Measurements from ENCODE around the gene KCNB1. TPM values are rescaled to one million over a fixed set of nuclear protein-coding genes. Genes with fewer than 3 reads are reported as not detected.

The KCNB1 gene
- total RNA-seq, 1 experiment from 2014 or later = 0.04 TPM

DNA sequence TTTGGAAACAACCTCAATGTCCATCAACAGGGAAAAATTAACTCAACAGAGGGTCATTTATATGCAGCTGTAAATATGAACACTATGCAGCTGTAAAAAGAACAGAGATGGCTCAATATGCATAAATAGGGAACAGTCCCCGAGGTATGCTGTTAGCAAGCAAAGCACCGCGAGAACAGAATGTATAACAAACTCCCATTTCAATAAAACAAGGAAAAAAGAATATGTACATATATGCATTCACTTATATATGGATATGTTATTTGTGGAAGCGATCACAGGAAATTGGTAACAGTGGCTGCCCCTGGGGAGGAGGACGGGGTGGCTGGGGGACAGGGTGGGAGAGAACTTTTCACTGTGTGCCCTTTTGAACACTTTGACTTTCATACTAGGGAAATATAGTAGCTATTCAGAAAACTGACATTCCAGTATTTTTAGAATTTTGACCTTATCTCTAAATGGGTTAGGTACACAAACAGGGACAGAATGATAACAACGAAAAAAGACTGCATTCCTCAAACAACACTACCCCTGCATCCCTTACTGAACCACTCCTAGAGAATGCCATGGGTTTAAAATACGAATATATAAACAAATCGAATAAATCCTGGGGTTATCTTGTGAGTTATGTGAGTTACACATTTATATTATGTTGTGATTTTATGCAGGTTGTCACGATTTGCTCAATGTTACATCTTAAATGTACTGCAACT, 64.5 kb downstream of the KCNB1 start:
- CTCF ChIA-PET = no interaction called here
- H3K9me3 ChIP-seq (ENCODE audit: insufficient read depth, low read depth) = no peaks in the 10 kb centered on the region
- no peak overlapping the region for H3K4me2 ChIP-seq
- no peaks in the 10 kb centered on the region for H3K9me2 ChIP-seq (ENCODE audit: insufficient read depth)
- DNase-seq = no peak
- no TSS peak for BruUV-seq (replicated peaks)
- intact Hi-C loops (cut with micrococcal nuclease; ENCODE audit: unreplicated experiment) = no loop called here
- no peaks in the 10 kb centered on the region for H3K79me2 ChIP-seq (ENCODE audit: low read depth)
- no peaks in the 10 kb centered on the region for H4K20me1 ChIP-seq (ENCODE audit: insufficient read depth)
- peaks cover 42% of the 10 kb centered on the region for H3K27me3 ChIP-seq (ENCODE audit: insufficient read depth, low read depth)
- peaks cover 7% of the 10 kb centered on the region for H3K4me1 ChIP-seq (replicated peaks; ENCODE audit: insufficient read depth)
- H3K27ac ChIP-seq = no peak overlapping the region
- no peaks in the 10 kb centered on the region for H3K36me3 ChIP-seq (ENCODE audit: low read depth)
- no peak overlapping the region for H3K4me3 ChIP-seq
- no peak overlapping the region for H2AFZ ChIP-seq
- TF ChIP-seq, protein P1, sequence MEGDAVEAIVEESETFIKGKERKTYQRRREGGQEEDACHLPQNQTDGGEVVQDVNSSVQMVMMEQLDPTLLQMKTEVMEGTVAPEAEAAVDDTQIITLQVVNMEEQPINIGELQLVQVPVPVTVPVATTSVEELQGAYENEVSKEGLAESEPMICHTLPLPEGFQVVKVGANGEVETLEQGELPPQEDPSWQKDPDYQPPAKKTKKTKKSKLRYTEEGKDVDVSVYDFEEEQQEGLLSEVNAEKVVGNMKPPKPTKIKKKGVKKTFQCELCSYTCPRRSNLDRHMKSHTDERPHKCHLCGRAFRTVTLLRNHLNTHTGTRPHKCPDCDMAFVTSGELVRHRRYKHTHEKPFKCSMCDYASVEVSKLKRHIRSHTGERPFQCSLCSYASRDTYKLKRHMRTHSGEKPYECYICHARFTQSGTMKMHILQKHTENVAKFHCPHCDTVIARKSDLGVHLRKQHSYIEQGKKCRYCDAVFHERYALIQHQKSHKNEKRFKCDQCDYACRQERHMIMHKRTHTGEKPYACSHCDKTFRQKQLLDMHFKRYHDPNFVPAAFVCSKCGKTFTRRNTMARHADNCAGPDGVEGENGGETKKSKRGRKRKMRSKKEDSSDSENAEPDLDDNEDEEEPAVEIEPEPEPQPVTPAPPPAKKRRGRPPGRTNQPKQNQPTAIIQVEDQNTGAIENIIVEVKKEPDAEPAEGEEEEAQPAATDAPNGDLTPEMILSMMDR (conservative IDR thresholded peaks at IDR 0.05) = no peak
- no peak for TF ChIP-seq EZH2 (IDR thresholded peaks at IDR 0.05; ENCODE audit: low read depth)
- no peaks in the 10 kb centered on the region for H3F3A ChIP-seq (ENCODE audit: insufficient read depth, low read depth)
- POLR2A ChIA-PET (ENCODE audit: unreplicated experiment) = no interaction called here

DNA sequence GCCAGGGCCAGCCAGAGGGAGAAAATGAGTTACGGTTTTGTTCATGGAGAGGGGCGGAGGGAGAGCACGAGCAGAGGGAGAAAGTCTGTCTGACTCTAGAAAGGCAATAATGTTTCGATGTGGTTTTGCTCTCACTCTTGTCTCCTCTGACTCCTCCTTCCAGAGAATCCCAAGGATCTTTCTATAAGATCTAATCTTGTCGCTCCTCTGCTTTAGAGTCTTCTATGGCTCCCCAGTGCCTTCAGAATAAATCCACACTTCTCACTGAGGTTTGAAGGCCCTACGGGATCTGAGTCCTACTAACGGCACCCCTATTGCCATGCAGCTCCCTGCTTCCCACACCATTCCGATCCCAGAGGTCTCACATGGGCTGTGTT, 66.8 kb downstream of the KCNB1 start:
- Histone ChIP-seq H3K79me2 (ENCODE audit: low read depth) (no peaks in the 10 kb centered on the region), H3K27me3 (ENCODE audit: insufficient read depth, low read depth) (peaks cover 59% of the 10 kb centered on the region), H3K27ac (no peak overlapping the region), H3K9me2 (ENCODE audit: insufficient read depth) (no peaks in the 10 kb centered on the region), H3K4me2 (no peak overlapping the region), H3K4me3 (no peak overlapping the region), H3K9me3 (ENCODE audit: insufficient read depth, low read depth) (no peaks in the 10 kb centered on the region), H4K20me1 (ENCODE audit: insufficient read depth) (no peaks in the 10 kb centered on the region), H3K36me3 (ENCODE audit: low read depth) (no peaks in the 10 kb centered on the region), H2AFZ (no peak overlapping the region), H3F3A (ENCODE audit: insufficient read depth, low read depth) (no peaks in the 10 kb centered on the region), H3K4me1 (replicated peaks; ENCODE audit: insufficient read depth) (peaks cover 3% of the 10 kb centered on the region)
- ChIA-PET CTCF (no interaction called here), POLR2A (ENCODE audit: unreplicated experiment) (interaction anchor here (0.6 kb wide), 1 partner anchor 135 kb away, joined by 3 read pairs; no protein-coding TSS in a partner anchor)
- TF ChIP-seq EZH2 (IDR thresholded peaks at IDR 0.05; ENCODE audit: low read depth) = no peak
- TF ChIP-seq, protein P1 (conservative IDR thresholded peaks at IDR 0.05) = no peak
- no peak for DNase-seq
- intact Hi-C loops (cut with micrococcal nuclease; ENCODE audit: unreplicated experiment) = no loop called here
- no TSS peak for BruUV-seq (replicated peaks)

DNA sequence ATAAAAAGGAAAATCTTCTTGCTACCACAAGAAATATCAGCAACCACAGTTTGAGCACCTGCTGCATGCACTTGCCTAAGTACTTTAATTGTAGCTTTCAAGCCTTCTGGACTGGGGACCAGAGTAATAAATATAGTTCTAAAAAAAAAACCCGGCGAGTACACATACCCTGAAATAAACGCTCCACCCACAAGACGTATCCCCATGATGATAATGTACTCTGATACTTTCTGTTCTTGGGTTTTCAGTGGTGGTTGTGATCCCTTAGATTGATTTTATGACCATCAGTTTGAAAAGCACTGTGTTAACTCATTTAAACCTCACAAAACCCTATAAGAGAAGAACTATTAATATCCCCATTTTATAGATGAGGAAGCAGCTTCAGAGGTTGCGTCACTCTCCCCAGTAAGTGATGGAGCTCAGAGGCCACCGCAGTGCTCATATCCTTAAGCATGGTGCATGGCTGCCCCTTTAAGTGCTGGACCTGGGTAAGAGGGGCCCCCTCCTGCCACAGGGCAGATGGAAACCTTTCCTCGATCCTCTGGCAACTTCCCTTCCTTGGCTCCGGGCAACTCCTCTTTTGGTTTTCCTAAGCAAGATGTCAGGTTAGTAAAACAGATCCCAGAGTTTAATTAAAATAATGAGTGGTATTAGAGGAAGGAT, 67.3 kb downstream of the KCNB1 start:
- no TSS peak for BruUV-seq (replicated peaks)
- Histone ChIP-seq H3K79me2 (ENCODE audit: low read depth) (no peaks in the 10 kb centered on the region), H3K27me3 (ENCODE audit: insufficient read depth, low read depth) (peaks cover 59% of the 10 kb centered on the region), H3F3A (ENCODE audit: insufficient read depth, low read depth) (no peaks in the 10 kb centered on the region), H4K20me1 (ENCODE audit: insufficient read depth) (no peaks in the 10 kb centered on the region), H3K4me3 (no peak overlapping the region), H3K9me2 (ENCODE audit: insufficient read depth) (no peaks in the 10 kb centered on the region), H3K27ac (no peak overlapping the region), H2AFZ (no peak overlapping the region), H3K36me3 (ENCODE audit: low read depth) (no peaks in the 10 kb centered on the region), H3K4me1 (replicated peaks; ENCODE audit: insufficient read depth) (no peaks in the 10 kb centered on the region), H3K9me3 (ENCODE audit: insufficient read depth, low read depth) (no peaks in the 10 kb centered on the region), H3K4me2 (no peak overlapping the region)
- ChIA-PET POLR2A (ENCODE audit: unreplicated experiment) (interaction anchor here (0.6 kb wide), 1 partner anchor 136 kb away, joined by 3 read pairs; no protein-coding TSS in a partner anchor), CTCF (no interaction called here)
- no peak for TF ChIP-seq EZH2 (IDR thresholded peaks at IDR 0.05; ENCODE audit: low read depth)
- TF ChIP-seq, protein P1 (conservative IDR thresholded peaks at IDR 0.05) = no peak
- intact Hi-C loops (cut with micrococcal nuclease; ENCODE audit: unreplicated experiment) = no loop called here
- no peak for DNase-seq

Data from PC-9 (cell line).